CMK (cell line): ENCODE results near the gene RGL1.

Experiments
- DNase-seq: peaks from one replicate; pipeline ENCODE4 v3.0.0-alpha.2; 2010; ENCODE audit warnings: low read depth

The RGL1 gene

GRCh38 chr1:183916574-183916973 lies 111.7 kb downstream of the RGL1 start:
- no peak for DNase-seq

GRCh38 chr1:183918589-183918988 lies 113.7 kb downstream of the RGL1 start:
- DNase-seq, result no peak

- no peak for DNase-seq
These were observed 115.7 kb downstream of the RGL1 start for GRCh38 chr1:183920651-183921050.

- DNase-seq, result no peak
These were observed 117.3 kb downstream of the RGL1 start for GRCh38 chr1:183922197-183922596.

GRCh38 chr1:183925947-183926346 lies 121.0 kb downstream of the RGL1 start:
- no peak for DNase-seq

GRCh38 chr1:183926983-183927382 lies 122.1 kb downstream of the RGL1 start:
- no peak for DNase-seq

- DNase-seq, result no peak
These were observed 126.8 kb downstream of the RGL1 start for GRCh38 chr1:183931646-183932271.

- no peak for DNase-seq
These were observed 127.5 kb downstream of the RGL1 start for GRCh38 chr1:183932412-183932811.

GRCh38 chr1:183933528-183934179 lies 128.7 kb downstream of the RGL1 start:
- DNase-seq, result no peak

GRCh38 chr1:183934314-183934713 lies 129.4 kb downstream of the RGL1 start:
- no peak for DNase-seq

- no peak for DNase-seq
These were observed 131.1 kb downstream of the RGL1 start for GRCh38 chr1:183936009-183936408.

- DNase-seq, result no peak
These were observed 131.9 kb downstream of the RGL1 start for GRCh38 chr1:183936791-183937190.

GRCh38 chr1:183937611-183938010 lies 132.7 kb downstream of the RGL1 start:
- no peak for DNase-seq

- DNase-seq, result no peak
These were observed 136.1 kb downstream of the RGL1 start for GRCh38 chr1:183941001-183941400.

- no peak for DNase-seq
These were observed 138.2 kb downstream of the RGL1 start for GRCh38 chr1:183942933-183943693.

- peak; percentile 27 for DNase-seq
These were observed 140.8 kb downstream of the RGL1 start for GRCh38 chr1:183945428-183946319.

- no peak for DNase-seq
These were observed 141.3 kb downstream of the RGL1 start for GRCh38 chr1:183946320-183946613.

- DNase-seq, result no peak
These were observed 143.1 kb downstream of the RGL1 start for GRCh38 chr1:183947988-183948387.

- DNase-seq, result no peak
These were observed 147.2 kb downstream of the RGL1 start for GRCh38 chr1:183952101-183952500.

GRCh38 chr1:183953031-183953430 lies 148.1 kb downstream of the RGL1 start:
- DNase-seq, result no peak

- no peak for DNase-seq
These were observed 149.6 kb downstream of the RGL1 start for GRCh38 chr1:183954496-183954895.

- peak; percentile 4 for DNase-seq
These were observed 151.8 kb downstream of the RGL1 start for GRCh38 chr1:183956559-183957188.
